ENCODE measurements around the gene MAPK8.

DNA sequence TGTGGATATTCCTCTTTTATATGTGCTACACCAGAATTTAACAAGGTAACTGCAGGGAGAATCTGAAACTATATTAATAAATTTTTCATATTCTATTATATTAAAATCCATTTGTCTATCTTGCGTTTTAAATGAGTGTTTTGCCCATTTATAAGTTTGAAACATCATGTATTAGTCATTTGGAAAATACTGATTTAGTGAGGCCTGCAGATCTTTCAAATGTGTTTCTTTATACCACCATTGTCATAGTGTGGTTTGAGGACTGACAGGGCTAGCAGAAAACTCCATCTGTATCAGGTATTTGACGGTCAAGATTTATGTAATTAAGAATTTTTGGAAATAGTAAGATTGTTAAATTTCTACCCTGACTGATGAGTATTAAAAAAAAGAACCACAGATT lies 29.3 kb downstream of the MAPK8 start:
- TF ChIP-seq, protein P1, sequence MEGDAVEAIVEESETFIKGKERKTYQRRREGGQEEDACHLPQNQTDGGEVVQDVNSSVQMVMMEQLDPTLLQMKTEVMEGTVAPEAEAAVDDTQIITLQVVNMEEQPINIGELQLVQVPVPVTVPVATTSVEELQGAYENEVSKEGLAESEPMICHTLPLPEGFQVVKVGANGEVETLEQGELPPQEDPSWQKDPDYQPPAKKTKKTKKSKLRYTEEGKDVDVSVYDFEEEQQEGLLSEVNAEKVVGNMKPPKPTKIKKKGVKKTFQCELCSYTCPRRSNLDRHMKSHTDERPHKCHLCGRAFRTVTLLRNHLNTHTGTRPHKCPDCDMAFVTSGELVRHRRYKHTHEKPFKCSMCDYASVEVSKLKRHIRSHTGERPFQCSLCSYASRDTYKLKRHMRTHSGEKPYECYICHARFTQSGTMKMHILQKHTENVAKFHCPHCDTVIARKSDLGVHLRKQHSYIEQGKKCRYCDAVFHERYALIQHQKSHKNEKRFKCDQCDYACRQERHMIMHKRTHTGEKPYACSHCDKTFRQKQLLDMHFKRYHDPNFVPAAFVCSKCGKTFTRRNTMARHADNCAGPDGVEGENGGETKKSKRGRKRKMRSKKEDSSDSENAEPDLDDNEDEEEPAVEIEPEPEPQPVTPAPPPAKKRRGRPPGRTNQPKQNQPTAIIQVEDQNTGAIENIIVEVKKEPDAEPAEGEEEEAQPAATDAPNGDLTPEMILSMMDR (IDR thresholded peaks at IDR 0.05): no peak
- no peak for TF ChIP-seq POLR2A (IDR thresholded peaks at IDR 0.05)
